GM13976 (cell line): ENCODE results near the gene UBA52.
A peak's percentile ranks its signal among the peaks of the same experiment; 100 is the strongest.

Experiments
- DNase-seq: peaks from one replicate; pipeline ENCODE4 v3.0.0; 2012; ENCODE audit warnings: low spot score
- CTCF ChIP-seq: IDR thresholded peaks from 2 replicates; pipeline ENCODE4 v1.5.1; 2012; ENCODE audit warnings: borderline replicate concordance, mild to moderate bottlenecking; ENCODE audit not compliant: insufficient read depth; ENCODE audit errors: extremely low read depth, missing control alignments, control extremely low read depth
- in situ Hi-C: fragments of 300-500 bp; cut with MboI; formaldehyde crosslinking; loops from one replicate; pipeline ENCODE4 v1.12.0; 2022; ENCODE audit warnings: low sequenced_read_pairs, mixed read lengths, inconsistent platforms; ENCODE audit not compliant: unreplicated experiment

The UBA52 gene

GRCh38 chr19:18557411-18558201 is 14.1 kb upstream of the UBA52 start, which contains the start of gene KXD1:
Gene KXD1 (plus strand): TSS chr19:18557870. CDS start chr19:18562057, 4,187 bp downstream.
- no peak for TF ChIP-seq CTCF

GRCh38 chr19:18558202-18558555 is 13.5 kb upstream of the UBA52 start:
- no peak for TF ChIP-seq CTCF
- in situ Hi-C loops: no loop called here
- no peak for DNase-seq

More at GRCh38 chr19:18557411-18558201, 14.1 kb upstream of the UBA52 start, which contains the start of gene KXD1:
- DNase-seq: peak; percentile 98
- in situ Hi-C loops: no loop called here

GRCh38 chr19:18558604-18559003 is 13.1 kb upstream of the UBA52 start:
- in situ Hi-C loops: no loop called here
- TF ChIP-seq CTCF: no peak
- DNase-seq: no peak

GRCh38 chr19:18559685-18560084 is 12.0 kb upstream of the UBA52 start:
- in situ Hi-C loops: no loop called here
- no peak for DNase-seq
- TF ChIP-seq CTCF: no peak

- no peak for DNase-seq
- TF ChIP-seq CTCF: no peak
- in situ Hi-C loops: no loop called here
Measured at GRCh38 chr19:18562086-18562485, 9.6 kb upstream of the UBA52 start.

- TF ChIP-seq CTCF: no peak
- DNase-seq: no peak
- in situ Hi-C loops: no loop called here
Measured at GRCh38 chr19:18566953-18567352, 4.7 kb upstream of the UBA52 start.
